ENCODE results near the gene CCDC158. TPM values are rescaled to one million over a fixed set of nuclear protein-coding genes. Genes with fewer than 3 reads are reported as not detected.
"Not testable (repeated sequence)": the region's sequence is repeated elsewhere in the genome, so short reads cannot be mapped to it uniquely, and the experiment has no call there.

The CCDC158 gene
- total RNA-seq, 4 donors from 2014 or later, result 1.2 to 2.6 (median 1.5) TPM

GRCh38 chr4:76434901-76435527, 14.1 kb upstream of the CCDC158 start, which contains the start of gene SHROOM3:
SHROOM3 (plus strand) TSS chr4:76435229; CDS start chr4:76436053, 824 bp downstream.
- peaks cover 0 to 14% (median 0%) of the 10 kb centered on the region in 3 donors for H3K4me1 ChIP-seq
- H3K27ac ChIP-seq, result peak within 1 kb of the TSS; percentile 59 to 71 (median 65)
- WGBS, 2 donors (ENCODE audit: low coverage in 1 of 2), result 24 to 33% methylated on average over 9 of the region's 9 CpGs
- no peaks in the 10 kb centered on the region for H3K27me3 ChIP-seq
- H3K36me3 ChIP-seq, result no peaks in the 10 kb centered on the region
- ATAC-seq, result no peak
- H3K4me3 ChIP-seq, result peak within 1 kb of the TSS; percentile 44 to 63
- H3K9me3 ChIP-seq, result no peaks in the 10 kb centered on the region
- TF ChIP-seq POLR2A (IDR thresholded peaks at IDR 0.05), result no peak
- TF ChIP-seq CTCF (IDR thresholded peaks at IDR 0.05), result peak in 1 of 4 experiments; percentile 5

- no peak for ATAC-seq
- TF ChIP-seq POLR2AphosphoS5 (IDR thresholded peaks at IDR 0.05) (no peak), CTCF (IDR thresholded peaks at IDR 0.05) (peak; percentile 41 to 76 (median 60))
- no peaks in the 10 kb centered on the region for H3K36me3 ChIP-seq
- no peaks in the 10 kb centered on the region for H3K9me3 ChIP-seq
- no peak overlapping the region for H3K27ac ChIP-seq
- 14 to 44% methylated on average over 7 to 12 of the region's 15 CpGs for WGBS, 2 donors (ENCODE audit: low coverage in 1 of 2)
- no peaks in the 10 kb centered on the region for H3K27me3 ChIP-seq
- no peak overlapping the region for H3K4me3 ChIP-seq
- peaks cover 0 to 25% (median 0%) of the 10 kb centered on the region in 3 donors for H3K4me1 ChIP-seq
Measured at GRCh38 chr4:76430519-76431388, 9.8 kb upstream of the CCDC158 start.

- WGBS, 2 donors (ENCODE audit: low coverage in 1 of 2), result 91 to 100% methylated on average over 1 of the region's 1 CpG
- no peaks in the 10 kb centered on the region for H3K9me3 ChIP-seq
- TF ChIP-seq POLR2AphosphoS5 (IDR thresholded peaks at IDR 0.05), result no peak
- TF ChIP-seq EP300 (IDR thresholded peaks at IDR 0.05), result no peak
- TF ChIP-seq CTCF (IDR thresholded peaks at IDR 0.05), result no peak
- no peak for TF ChIP-seq POLR2A (IDR thresholded peaks at IDR 0.05)
Measured at GRCh38 chr4:76429636-76430035, 8.7 kb upstream of the CCDC158 start.

GRCh38 chr4:76426272-76426671, 5.3 kb upstream of the CCDC158 start:
- Histone ChIP-seq H3K4me3 (no peak overlapping the region), H3K27ac (peak overlapping the region in 1 of 4 donors; percentile 11), H3K27me3 (peaks cover 2% of the 10 kb centered on the region), H3K9me3 (no peaks in the 10 kb centered on the region), H3K4me1 (peaks cover 0 to 22% (median 0%) of the 10 kb centered on the region in 3 donors), H3K36me3 (no peaks in the 10 kb centered on the region)
- TF ChIP-seq POLR2AphosphoS5 (IDR thresholded peaks at IDR 0.05) (peak; percentile 51), CTCF (IDR thresholded peaks at IDR 0.05) (peak in 3 of 4 experiments; percentile 32 to 43 (median 35)), POLR2A (IDR thresholded peaks at IDR 0.05) (no peak), EP300 (IDR thresholded peaks at IDR 0.05) (no peak)
- WGBS, 2 donors (ENCODE audit: low coverage in 1 of 2), result 26 to 39% methylated on average over 2 of the region's 2 CpGs
- ATAC-seq, result no peak

More at GRCh38 chr4:76429636-76430035, 8.7 kb upstream of the CCDC158 start:
- Histone ChIP-seq H3K27ac (no peak overlapping the region), H3K4me3 (no peak overlapping the region), H3K36me3 (no peaks in the 10 kb centered on the region), H3K27me3 (no peaks in the 10 kb centered on the region), H3K4me1 (peaks cover 0 to 18% (median 0%) of the 10 kb centered on the region in 3 donors)
- ATAC-seq, result no peak

- WGBS, 2 donors (ENCODE audit: low coverage in 1 of 2), result no CpG with 5 or more reads among the region's 27 CpGs
- not testable (repeated sequence) for ATAC-seq, H3K27me3 ChIP-seq
Measured at GRCh38 chr4:76423159-76423558, 2.2 kb upstream of the CCDC158 start.

More at GRCh38 chr4:76423159-76423558, 2.2 kb upstream of the CCDC158 start:
- not testable (repeated sequence) for H3K36me3 ChIP-seq, H3K9me3 ChIP-seq, H3K27ac ChIP-seq, H3K4me3 ChIP-seq
- peaks cover 0 to 31% (median 0%) of the 10 kb centered on the region in 3 donors for H3K4me1 ChIP-seq

All from gastroesophageal sphincter (tissue), 4 donors.